ENCODE measurements around the gene SULT1C2. TPM values are rescaled to one million over a fixed set of nuclear protein-coding genes. Genes with fewer than 3 reads are reported as not detected.

Gene SULT1C2
- total and polyA plus RNA-seq, 2 of the 8 experiments (the other 6 are each of a cell fraction or from before 2014, with no cell fraction given) = 2.2 to 2.8 TPM

- ChIA-PET POLR2A (ENCODE audit: partially characterized antibody) (no interaction called here), CTCF (ENCODE audit: partially characterized antibody) (interaction anchor here (0.8 kb wide), 1 partner anchor 14 kb away, joined by 4 read pairs; no protein-coding TSS in a partner anchor)
- DNase-seq (ENCODE audit: low read depth in 1 of 2, low spot score in 2 of 2) (no peak), FAIRE-seq (no peak)
- H3K9me3 ChIP-seq (ENCODE audit: insufficient read depth in 2 of 2, low read depth in 1 of 2, low read length in 1 of 2) = peaks cover 0 to 10% of the 10 kb centered on the region in 2 experiments; a peak in 2 of 4 replicates
- no peaks in the 10 kb centered on the region for H3K4me1 ChIP-seq (replicated peaks in 1 of 4; ENCODE audit: control insufficient read depth in 3 of 4, insufficient read depth in 4 of 4, low read length in 3 of 4)
- H3K4ac ChIP-seq (replicated peaks; ENCODE audit: insufficient read length, low read depth, low read length) = no peak overlapping the region
- WGBS, 2 experiments (ENCODE audit: extremely low coverage in 1 of 2, insufficient coverage in 1 of 2, insufficient read length in 1 of 2, insufficient replicate concordance in 2 of 2, low coverage in 1 of 2, low lambda C conversion rate in 2 of 2, missing lambda C conversion rate in 1 of 2) = 97% methylated on average over 5 of the region's 5 CpGs; no CpG with 5 or more reads in 1 of the 2 experiments
- H3K36me3 ChIP-seq (ENCODE audit: control insufficient read depth in 2 of 4, insufficient read depth in 4 of 4, low read length in 3 of 4) = no peaks in the 10 kb centered on the region
- H4K8ac ChIP-seq (ENCODE audit: extremely low read depth, insufficient read depth, low read length) = no peak overlapping the region
- TF ChIP-seq TEAD4 (IDR thresholded peaks at IDR 0.05; ENCODE audit: low read depth, low read length) (no peak), CEBPB (IDR thresholded peaks at IDR 0.05; ENCODE audit: low read depth, low read length) (peak; percentile 79)
- H3K27me3 ChIP-seq (replicated peaks in 1 of 4; ENCODE audit: control insufficient read depth in 3 of 4, extremely low read depth in 1 of 4, insufficient read depth in 3 of 4, low read length in 3 of 4) = no peaks in the 10 kb centered on the region
- no peaks in the 10 kb centered on the region for H3K79me2 ChIP-seq (ENCODE audit: control insufficient read depth in 1 of 2, insufficient read depth in 2 of 2, low read length in 2 of 2)
- no peak overlapping the region for H4K91ac ChIP-seq (replicated peaks; ENCODE audit: insufficient read length, low read length)
- 0 out of 2 replicates have a peak overlapping the region, but pooled peaks have one; percentile 39 for H2AFZ ChIP-seq (ENCODE audit: low read length)
- no peak overlapping the region for H2AK5ac ChIP-seq (ENCODE audit: low read depth, low read length)
- H3K14ac ChIP-seq (ENCODE audit: insufficient read length) = no peak overlapping the region
- H3K27ac ChIP-seq (ENCODE audit: low read depth, low read length) = no peak overlapping the region
- H2BK12ac ChIP-seq (ENCODE audit: low read depth, low read length) = no peak overlapping the region
- H3K56ac ChIP-seq (replicated peaks; ENCODE audit: insufficient read length, low read depth, low read length) = no peak overlapping the region
- H4K20me1 ChIP-seq (replicated peaks in 1 of 2; ENCODE audit: control insufficient read depth in 1 of 2, insufficient read depth in 2 of 2, low read length in 2 of 2) = no peaks in the 10 kb centered on the region
- H2BK120ac ChIP-seq (replicated peaks; ENCODE audit: low read depth, low read length) = no peak overlapping the region
- H3K9ac ChIP-seq (replicated peaks in 1 of 4; ENCODE audit: extremely low read depth in 1 of 4, low read depth in 3 of 4, low read length in 3 of 4) = no peak overlapping the region
- H2BK20ac ChIP-seq (ENCODE audit: low read length) = no peak overlapping the region
- H3K4me2 ChIP-seq (ENCODE audit: insufficient read depth in 1 of 2, low read depth in 2 of 2, low read length in 2 of 2) = no peak overlapping the region
- H2BK5ac ChIP-seq (ENCODE audit: low read depth, low read length) = no peak overlapping the region
- no peak overlapping the region for H4K5ac ChIP-seq (ENCODE audit: insufficient read length, low read depth, low read length)
- H3K79me1 ChIP-seq (ENCODE audit: low read depth, low read length) = no peaks in the 10 kb centered on the region
- no peak overlapping the region for H3K4me3 ChIP-seq (ENCODE audit: extremely low read depth in 1 of 4, insufficient read depth in 2 of 4, low read depth in 3 of 4, low read length in 4 of 4)
- H3K23me2 ChIP-seq (ENCODE audit: low read depth, low read length) = no peaks in the 10 kb centered on the region
- no peak overlapping the region for H3K23ac ChIP-seq (ENCODE audit: insufficient read length)
- H3K18ac ChIP-seq (ENCODE audit: extremely low read depth, low read length) = no peak overlapping the region
- H2BK15ac ChIP-seq (ENCODE audit: low read length) = no peak overlapping the region
Observed at GRCh38 chr2:108267101-108267500, 21.6 kb upstream of the SULT1C2 start.

Data from H1 (cell line).